Measurements from ENCODE around the gene PKIG.
"Not testable (repeated sequence)": the region's sequence is repeated elsewhere in the genome, so short reads cannot be mapped to it uniquely, and the experiment has no call there.

Gene PKIG

DNA sequence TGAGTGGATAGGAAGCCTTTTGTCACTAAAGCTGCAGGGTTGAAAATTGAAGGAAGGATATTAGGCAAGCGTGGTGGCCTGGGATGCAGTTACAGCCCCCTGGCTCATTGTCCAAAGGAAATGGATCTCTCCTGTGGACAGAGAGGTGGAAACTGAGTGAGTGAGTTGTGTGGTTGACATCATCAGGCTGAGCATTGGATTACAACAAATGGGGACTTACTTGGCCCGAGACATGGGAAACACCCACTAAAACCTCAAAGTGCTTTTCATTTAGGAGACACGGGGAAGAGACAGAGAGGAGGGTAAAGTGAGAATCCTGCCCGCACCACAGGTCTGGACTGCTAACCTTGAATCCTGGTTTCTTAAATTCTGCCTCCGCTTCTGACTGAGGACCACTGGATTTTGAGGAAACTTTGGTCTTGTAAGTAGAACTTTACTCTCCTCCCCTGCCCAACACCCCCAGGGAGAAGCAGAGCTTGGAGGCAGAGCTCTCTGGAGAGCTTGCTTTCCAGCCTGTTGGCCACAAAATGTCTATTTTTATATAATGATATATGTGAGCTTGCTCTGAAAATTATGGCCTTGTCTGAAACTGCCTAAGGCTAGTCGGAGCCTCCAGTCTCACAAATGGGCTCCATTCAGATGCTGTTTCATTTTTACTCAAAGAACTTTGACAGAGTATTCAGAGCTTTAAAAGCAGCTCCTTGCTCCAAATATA lies at the start of gene PKIG:
Gene PKIG, plus strand, starts transcription at position 269 of the 715 bp plus-strand sequence. CDS start 31,978 bp downstream, outside the sequence.
- DNase-seq (ENCODE audit: low spot score), result no peak

DNA sequence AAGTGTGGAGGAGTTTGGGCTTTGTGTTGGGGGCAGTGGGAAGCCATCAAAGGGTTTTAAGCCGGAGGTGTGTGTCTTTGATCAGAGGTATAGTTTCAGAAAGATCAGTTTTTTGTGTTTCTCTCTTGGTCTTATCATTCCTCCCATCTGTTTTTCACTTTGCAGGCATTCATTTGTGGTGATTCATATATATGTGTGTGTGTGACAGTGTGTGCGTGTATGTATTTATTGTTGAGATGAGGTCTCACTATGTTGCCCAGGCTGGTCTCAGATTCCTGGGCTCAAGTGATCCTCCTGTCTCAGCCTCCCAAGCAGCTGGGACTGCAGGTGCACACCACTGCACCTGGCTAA lies 49.4 kb upstream of the PKIG start:
- no peak for DNase-seq (ENCODE audit: low spot score)

- peak; percentile 65 for DNase-seq (ENCODE audit: low spot score)
Measured at GRCh38 chr20:44533928-44534327, 48.5 kb upstream of the PKIG start.

- no peak for DNase-seq (ENCODE audit: low spot score)
Measured at GRCh38 chr20:44536175-44536574, 46.2 kb upstream of the PKIG start.

- no peak for DNase-seq (ENCODE audit: low spot score)
Measured at GRCh38 chr20:44537993-44538392, 44.4 kb upstream of the PKIG start.

- no peak for DNase-seq (ENCODE audit: low spot score)
Measured at GRCh38 chr20:44540834-44541233, 41.5 kb upstream of the PKIG start.

GRCh38 chr20:44541992-44542391 lies 40.4 kb upstream of the PKIG start:
- DNase-seq (ENCODE audit: low spot score), result no peak

DNA sequence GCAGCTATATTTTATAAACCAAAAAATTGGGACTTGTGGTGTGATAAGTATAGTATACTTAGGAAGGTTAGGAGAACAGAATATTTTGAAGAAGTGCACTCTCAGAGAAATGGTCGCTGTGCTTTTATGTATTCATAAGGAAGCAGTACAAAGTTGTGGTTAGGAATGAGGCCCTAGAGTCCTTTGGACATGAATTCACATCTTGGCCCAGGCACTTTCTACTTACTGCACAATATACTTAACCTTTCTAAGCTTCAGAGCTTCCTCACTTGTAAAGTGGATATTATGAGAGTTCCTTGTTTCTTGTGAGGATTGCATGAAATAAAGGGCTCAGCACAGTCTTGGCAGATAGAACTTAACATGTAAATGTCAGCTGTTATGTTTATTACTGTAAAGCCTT lies 39.5 kb upstream of the PKIG start:
- no peak for DNase-seq (ENCODE audit: low spot score)

DNA sequence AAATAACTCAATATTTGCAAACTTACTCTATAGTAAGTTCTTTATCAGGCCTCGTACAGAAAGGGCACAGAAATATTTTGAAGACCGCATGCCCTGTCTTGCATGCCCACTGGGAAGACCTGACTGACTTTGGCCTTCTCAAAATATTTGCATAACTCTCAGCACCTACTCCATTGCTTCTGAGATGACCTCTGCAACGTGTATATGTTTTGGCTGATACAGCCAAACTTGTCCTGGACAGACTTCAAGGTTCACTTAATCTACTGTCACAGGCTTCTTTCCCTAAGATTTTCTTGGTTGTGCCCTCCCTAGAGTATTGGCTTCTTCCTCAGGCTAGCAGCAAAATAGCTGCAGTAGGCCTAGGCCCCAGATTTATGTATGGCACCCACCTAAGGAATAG lies 39.0 kb upstream of the PKIG start:
- DNase-seq (ENCODE audit: low spot score), result peak; percentile 36

GRCh38 chr20:44544263-44544662 lies 38.1 kb upstream of the PKIG start:
- peak; percentile 68 for DNase-seq (ENCODE audit: low spot score)

- DNase-seq (ENCODE audit: low spot score), result no peak
Measured at GRCh38 chr20:44547419-44547818, 35.0 kb upstream of the PKIG start.

- peak; percentile 35 for DNase-seq (ENCODE audit: low spot score)
Measured at GRCh38 chr20:44549123-44549522, 33.3 kb upstream of the PKIG start.

DNA sequence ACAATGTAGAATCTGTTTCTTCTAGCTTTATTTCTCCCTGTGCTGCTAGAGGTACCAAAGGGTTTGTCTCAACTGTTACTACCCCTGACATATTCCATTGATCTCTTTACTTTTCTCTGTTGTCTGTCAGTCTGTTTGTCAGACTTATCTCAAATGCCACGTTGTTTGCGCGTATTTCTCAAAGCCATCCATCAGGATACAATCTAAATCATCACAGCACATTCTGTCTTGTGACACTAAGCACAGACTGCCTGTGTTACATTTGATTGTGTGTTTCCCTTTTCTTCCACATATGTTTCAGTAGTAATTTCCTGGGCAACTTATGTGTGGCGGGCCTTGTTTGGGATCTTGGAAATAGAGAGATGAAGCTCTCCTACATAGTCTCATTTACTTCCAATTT lies 30.3 kb upstream of the PKIG start:
- peak; percentile 42 for DNase-seq (ENCODE audit: low spot score)

GRCh38 chr20:44552568-44552949 lies 29.8 kb upstream of the PKIG start:
- no peak for DNase-seq (ENCODE audit: low spot score)

DNA sequence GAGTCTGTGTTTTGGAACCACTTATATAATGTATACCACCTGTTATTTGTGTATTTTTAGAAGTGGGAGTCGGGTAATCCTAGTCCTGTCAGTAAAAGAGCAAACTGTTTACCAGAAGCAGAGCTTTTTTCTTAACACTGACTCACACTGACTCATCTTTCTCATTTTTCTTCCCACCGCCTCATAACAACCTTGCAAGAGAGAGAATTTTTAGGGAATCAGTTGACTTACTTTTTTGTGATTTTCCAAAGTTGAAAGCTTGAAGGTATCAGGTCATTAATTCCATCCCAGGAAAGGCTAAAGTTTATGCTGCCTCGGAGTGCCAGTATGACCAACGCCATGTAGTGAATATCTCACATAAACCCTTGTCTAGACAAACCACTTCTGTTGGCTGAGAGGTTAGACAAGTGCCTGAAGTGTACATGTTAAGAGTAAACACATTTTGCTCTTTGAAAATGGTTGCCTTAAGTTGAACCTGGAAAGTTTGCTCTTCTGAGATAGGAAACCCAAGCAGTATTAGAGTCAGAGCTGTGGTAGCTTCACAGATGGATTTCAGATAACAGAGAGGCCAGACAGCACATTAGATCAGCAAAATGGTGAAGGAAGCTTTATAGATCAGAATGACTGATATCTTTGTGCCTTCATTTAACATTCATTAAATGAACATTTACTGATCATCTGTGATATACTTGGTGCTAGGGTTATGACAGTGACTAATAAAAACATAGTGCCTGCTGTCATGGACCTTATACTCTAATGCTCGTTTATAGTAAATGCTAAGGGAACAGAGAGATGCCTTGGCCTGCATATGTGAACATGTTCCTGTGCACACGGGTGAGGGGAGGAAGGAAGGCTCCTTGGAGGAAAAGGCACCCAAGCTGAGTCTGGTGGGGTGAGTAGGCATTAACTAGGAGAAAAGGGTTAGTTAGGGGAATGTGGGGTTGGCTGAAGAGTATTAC lies 29.1 kb upstream of the PKIG start:
- peak; percentile 75 for DNase-seq (ENCODE audit: low spot score)

- no peak for DNase-seq (ENCODE audit: low spot score)
Measured at GRCh38 chr20:44559302-44559701, 23.1 kb upstream of the PKIG start.

- no peak for DNase-seq (ENCODE audit: low spot score)
Measured at GRCh38 chr20:44560229-44560628, 22.1 kb upstream of the PKIG start.

GRCh38 chr20:44560818-44561217 lies 21.6 kb upstream of the PKIG start:
- not testable (repeated sequence) for DNase-seq (ENCODE audit: low spot score)

DNA sequence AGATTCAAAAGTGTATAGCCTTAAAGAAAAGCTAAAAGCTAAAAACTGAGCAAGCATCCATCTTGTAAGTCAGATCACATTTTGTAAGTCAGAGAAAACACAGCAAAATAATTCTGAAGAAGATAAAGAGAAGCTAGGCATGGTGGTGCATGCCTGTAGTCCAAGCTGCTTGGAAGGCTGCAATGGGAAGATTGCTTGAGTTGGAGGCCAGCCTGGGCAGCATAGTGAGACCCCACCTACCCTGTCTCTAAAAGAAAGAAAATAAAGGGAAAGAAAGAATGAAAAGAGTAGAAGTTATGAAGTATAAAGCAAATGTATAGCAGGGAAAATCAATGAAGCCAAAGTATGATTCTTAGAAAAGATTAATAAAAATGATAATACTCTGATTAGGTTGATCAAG lies 20.5 kb upstream of the PKIG start:
- no peak for DNase-seq (ENCODE audit: low spot score)

- no peak for DNase-seq (ENCODE audit: low spot score)
Measured at GRCh38 chr20:44566018-44566417, 16.4 kb upstream of the PKIG start.

GRCh38 chr20:44566811-44567210 lies 15.6 kb upstream of the PKIG start:
- no peak for DNase-seq (ENCODE audit: low spot score)

GRCh38 chr20:44570367-44570766 lies 12.0 kb upstream of the PKIG start:
- peak; percentile 48 for DNase-seq (ENCODE audit: low spot score)

GRCh38 chr20:44571362-44571988 lies 10.9 kb upstream of the PKIG start:
- no peak for DNase-seq (ENCODE audit: low spot score)

All from hematopoietic multipotent progenitor cell treated with erythropoietin and hydrocortisone succinate and interleukin-3 and kit ligand, for 17 days (in vitro differentiated cells).